Epithelial cell of esophagus (primary cell): ENCODE data around the gene STMN1.
A peak's percentile ranks its signal among the peaks of the same experiment; 100 is the strongest.

Experiments used
- DNase-seq: peaks from one replicate; pipeline ENCODE4 v3.0.0; 2010; ENCODE audit warnings: low read depth
- H3K4me3 ChIP-seq: 2 replicates; pipeline ENCODE4 v1.5.1; 2011; ENCODE audit warnings: mild to moderate bottlenecking, low read length, control low read depth
- CTCF ChIP-seq: IDR thresholded peaks from 2 replicates; pipeline ENCODE4 v1.5.1; 2011; ENCODE audit warnings: low read depth, mild to moderate bottlenecking, low read length, control low read depth, inconsistent platforms; ENCODE audit not compliant: insufficient read depth; ENCODE audit errors: missing control alignments

STMN1 gene

GRCh38 chr1:25909040-25909439, 2.8 kb upstream of the STMN1 start:
- H3K4me3 ChIP-seq = no peak overlapping the region
- DNase-seq = no peak
- no peak for TF ChIP-seq CTCF

- DNase-seq = no peak
- no peak for TF ChIP-seq CTCF
- H3K4me3 ChIP-seq = no peak overlapping the region
Measured at GRCh38 chr1:25908161-25908560, 1.9 kb upstream of the STMN1 start.

- no peak for TF ChIP-seq CTCF
- no peak for DNase-seq
- no peak overlapping the region for H3K4me3 ChIP-seq
Measured at GRCh38 chr1:25907601-25908000, 1.4 kb upstream of the STMN1 start.

GRCh38 chr1:25906644-25907300, 553 bp upstream of the STMN1 start:
- H3K4me3 ChIP-seq = peak overlapping the region; percentile 53
- TF ChIP-seq CTCF = no peak
- peak; percentile 18 for DNase-seq

GRCh38 chr1:25904943-25905679, 1.1 kb downstream of the STMN1 start:
- peak overlapping the region; percentile 53 for H3K4me3 ChIP-seq
- no peak for TF ChIP-seq CTCF
- DNase-seq = peak; percentile 90

GRCh38 chr1:25903986-25904385, 2.2 kb downstream of the STMN1 start:
- no peak for TF ChIP-seq CTCF
- H3K4me3 ChIP-seq = no peak overlapping the region
- DNase-seq = no peak
